C4-2B (cell line): Measurements from ENCODE around the gene NPIPA8.
"Not testable (repeated sequence)": the region's sequence is repeated elsewhere in the genome, so short reads cannot be mapped to it uniquely, and the experiment has no call there.

Source experiments
- ZFX ChIP-seq: fragments of 450-650 bp; IDR thresholded peaks from 2 replicates; pipeline ENCODE4 v1.6.1; 2017
- TF ChIP-seq, protein P1 (sequence below): fragments of 450-650 bp; conservative IDR thresholded peaks from 2 replicates; pipeline ENCODE4 v1.5.1; 2017; ENCODE audit warnings: mild to moderate bottlenecking

DNA sequence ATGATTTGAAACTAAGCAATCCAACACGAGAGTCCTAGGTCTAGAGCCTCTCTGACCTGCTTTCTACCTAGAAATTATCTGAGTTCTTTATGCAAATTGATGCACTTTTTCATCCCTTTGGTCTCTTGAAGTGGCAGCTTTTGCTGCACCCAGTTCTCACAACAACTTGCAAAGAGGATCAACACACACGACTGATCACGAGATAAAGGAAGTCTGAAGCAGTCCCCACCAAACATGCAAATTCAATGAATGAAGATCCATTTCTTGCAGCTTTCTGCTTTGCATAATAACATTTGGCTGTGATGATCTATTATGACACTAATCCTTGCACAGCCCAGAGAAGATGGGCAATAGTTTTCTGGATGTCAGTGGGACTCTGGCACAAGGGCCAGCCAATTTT is 56.2 kb downstream of the NPIPA8 start:
- TF ChIP-seq, protein P1, sequence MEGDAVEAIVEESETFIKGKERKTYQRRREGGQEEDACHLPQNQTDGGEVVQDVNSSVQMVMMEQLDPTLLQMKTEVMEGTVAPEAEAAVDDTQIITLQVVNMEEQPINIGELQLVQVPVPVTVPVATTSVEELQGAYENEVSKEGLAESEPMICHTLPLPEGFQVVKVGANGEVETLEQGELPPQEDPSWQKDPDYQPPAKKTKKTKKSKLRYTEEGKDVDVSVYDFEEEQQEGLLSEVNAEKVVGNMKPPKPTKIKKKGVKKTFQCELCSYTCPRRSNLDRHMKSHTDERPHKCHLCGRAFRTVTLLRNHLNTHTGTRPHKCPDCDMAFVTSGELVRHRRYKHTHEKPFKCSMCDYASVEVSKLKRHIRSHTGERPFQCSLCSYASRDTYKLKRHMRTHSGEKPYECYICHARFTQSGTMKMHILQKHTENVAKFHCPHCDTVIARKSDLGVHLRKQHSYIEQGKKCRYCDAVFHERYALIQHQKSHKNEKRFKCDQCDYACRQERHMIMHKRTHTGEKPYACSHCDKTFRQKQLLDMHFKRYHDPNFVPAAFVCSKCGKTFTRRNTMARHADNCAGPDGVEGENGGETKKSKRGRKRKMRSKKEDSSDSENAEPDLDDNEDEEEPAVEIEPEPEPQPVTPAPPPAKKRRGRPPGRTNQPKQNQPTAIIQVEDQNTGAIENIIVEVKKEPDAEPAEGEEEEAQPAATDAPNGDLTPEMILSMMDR: not testable (repeated sequence)
- TF ChIP-seq ZFX: not testable (repeated sequence)
